Measurements from ENCODE around the gene FAM107B.

DNA sequence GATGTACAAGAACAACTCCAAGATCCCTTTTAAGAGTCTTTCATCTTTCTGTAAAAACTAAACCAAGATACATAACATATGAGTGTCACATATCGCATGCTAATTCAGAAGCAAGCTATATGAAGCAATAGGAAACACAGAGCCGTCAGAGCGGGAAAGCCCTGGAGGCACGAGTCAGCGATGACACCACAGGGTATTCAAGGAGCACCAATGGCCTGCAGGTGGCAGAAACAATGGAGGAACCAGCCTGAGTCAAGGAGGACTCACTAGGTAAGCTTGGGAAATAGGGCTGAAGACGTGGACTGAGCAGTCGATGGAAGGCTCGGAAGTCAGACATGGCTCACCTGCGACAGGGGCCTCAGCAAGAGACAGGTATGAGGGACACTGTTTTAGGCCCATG, 214.4 kb downstream of the FAM107B start:
- TF ChIP-seq GATA2 (IDR thresholded peaks at IDR 0.05; ENCODE audit: low read depth, low read length) (no peak), GATA3 (IDR thresholded peaks at IDR 0.05; ENCODE audit: low read depth, low read length) (no peak)
